DND-41 (cell line): Measurements from ENCODE around the gene PTPRU.
A peak's percentile ranks its signal among the peaks of the same experiment; 100 is the strongest.

Experiments
- EZH2 ChIP-seq: IDR thresholded peaks from 3 replicates; pipeline ENCODE4 v1.6.1; 2012; ENCODE audit warnings: borderline replicate concordance, low read depth, mild to moderate bottlenecking, moderate library complexity, low read length, inconsistent platforms; ENCODE audit not compliant: severe bottlenecking
- TF ChIP-seq, protein P1 (sequence below): IDR thresholded peaks from 2 replicates; pipeline ENCODE4 v1.5.1; 2012; ENCODE audit warnings: borderline replicate concordance, low read length, moderate library complexity, mild to moderate bottlenecking; ENCODE audit not compliant: poor library complexity, severe bottlenecking; ENCODE audit errors: extremely low read depth

DNA sequence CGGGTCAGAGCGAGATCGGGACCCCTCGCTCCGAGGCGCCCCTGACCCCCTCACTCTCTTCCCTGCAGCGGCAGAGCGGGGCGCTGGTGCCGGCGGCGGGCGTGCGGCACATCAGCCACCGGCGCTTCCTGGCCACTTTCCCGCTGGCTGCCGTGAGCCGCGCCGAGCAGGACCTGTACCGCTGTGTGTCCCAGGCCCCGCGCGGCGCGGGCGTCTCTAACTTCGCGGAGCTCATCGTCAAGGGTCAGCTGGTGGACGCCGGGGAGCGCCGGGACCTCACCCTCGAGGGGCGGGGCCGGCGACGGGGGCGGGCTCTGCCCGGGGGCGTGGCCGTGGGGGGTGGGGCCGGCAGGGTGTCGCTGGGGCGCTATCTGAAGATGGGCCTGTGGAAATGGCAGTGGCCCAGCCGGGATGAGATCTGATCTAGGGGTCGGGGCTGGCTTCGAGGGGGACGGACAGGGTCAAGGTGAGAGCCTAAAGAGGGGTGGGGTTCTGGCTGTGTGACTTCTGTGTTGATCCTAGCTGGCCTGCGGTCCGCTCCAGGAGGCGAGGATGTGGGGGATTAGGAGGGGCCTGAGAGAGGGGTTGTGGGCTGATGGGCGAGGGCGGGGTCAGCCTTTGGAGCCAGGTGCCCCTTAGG, 23.6 kb downstream of the PTPRU start:
- TF ChIP-seq, protein P1, sequence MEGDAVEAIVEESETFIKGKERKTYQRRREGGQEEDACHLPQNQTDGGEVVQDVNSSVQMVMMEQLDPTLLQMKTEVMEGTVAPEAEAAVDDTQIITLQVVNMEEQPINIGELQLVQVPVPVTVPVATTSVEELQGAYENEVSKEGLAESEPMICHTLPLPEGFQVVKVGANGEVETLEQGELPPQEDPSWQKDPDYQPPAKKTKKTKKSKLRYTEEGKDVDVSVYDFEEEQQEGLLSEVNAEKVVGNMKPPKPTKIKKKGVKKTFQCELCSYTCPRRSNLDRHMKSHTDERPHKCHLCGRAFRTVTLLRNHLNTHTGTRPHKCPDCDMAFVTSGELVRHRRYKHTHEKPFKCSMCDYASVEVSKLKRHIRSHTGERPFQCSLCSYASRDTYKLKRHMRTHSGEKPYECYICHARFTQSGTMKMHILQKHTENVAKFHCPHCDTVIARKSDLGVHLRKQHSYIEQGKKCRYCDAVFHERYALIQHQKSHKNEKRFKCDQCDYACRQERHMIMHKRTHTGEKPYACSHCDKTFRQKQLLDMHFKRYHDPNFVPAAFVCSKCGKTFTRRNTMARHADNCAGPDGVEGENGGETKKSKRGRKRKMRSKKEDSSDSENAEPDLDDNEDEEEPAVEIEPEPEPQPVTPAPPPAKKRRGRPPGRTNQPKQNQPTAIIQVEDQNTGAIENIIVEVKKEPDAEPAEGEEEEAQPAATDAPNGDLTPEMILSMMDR: no peak
- TF ChIP-seq EZH2: peak; percentile 49
